ENCODE measurements around the gene CABLES1. TPM values are rescaled to one million over a fixed set of nuclear protein-coding genes. Genes with fewer than 3 reads are reported as not detected.

CABLES1 gene
- total RNA-seq, 1 experiment from 2014 or later = 16.2 TPM

- no peaks in the 10 kb centered on the region for H3K27me3 Mint-ChIP-seq (ENCODE audit: unreplicated experiment)
- peaks cover 18% of the 10 kb centered on the region for H3K4me1 Mint-ChIP-seq (ENCODE audit: low read depth, unreplicated experiment)
- TF ChIP-seq, protein P1, sequence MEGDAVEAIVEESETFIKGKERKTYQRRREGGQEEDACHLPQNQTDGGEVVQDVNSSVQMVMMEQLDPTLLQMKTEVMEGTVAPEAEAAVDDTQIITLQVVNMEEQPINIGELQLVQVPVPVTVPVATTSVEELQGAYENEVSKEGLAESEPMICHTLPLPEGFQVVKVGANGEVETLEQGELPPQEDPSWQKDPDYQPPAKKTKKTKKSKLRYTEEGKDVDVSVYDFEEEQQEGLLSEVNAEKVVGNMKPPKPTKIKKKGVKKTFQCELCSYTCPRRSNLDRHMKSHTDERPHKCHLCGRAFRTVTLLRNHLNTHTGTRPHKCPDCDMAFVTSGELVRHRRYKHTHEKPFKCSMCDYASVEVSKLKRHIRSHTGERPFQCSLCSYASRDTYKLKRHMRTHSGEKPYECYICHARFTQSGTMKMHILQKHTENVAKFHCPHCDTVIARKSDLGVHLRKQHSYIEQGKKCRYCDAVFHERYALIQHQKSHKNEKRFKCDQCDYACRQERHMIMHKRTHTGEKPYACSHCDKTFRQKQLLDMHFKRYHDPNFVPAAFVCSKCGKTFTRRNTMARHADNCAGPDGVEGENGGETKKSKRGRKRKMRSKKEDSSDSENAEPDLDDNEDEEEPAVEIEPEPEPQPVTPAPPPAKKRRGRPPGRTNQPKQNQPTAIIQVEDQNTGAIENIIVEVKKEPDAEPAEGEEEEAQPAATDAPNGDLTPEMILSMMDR (IDR thresholded peaks at IDR 0.05; ENCODE audit: unreplicated experiment) = no peak
- peaks cover 4% of the 10 kb centered on the region for H3K9me3 Mint-ChIP-seq (ENCODE audit: low read depth, unreplicated experiment)
- no peak for DNase-seq
- BruUV-seq (replicated peaks) = no TSS peak
- peaks cover 8% of the 10 kb centered on the region for H3K36me3 Mint-ChIP-seq (ENCODE audit: insufficient read depth, unreplicated experiment)
- intact Hi-C loops (cut with micrococcal nuclease; ENCODE audit: unreplicated experiment) = no loop called here
- no peak overlapping the region for H3K4me3 Mint-ChIP-seq (ENCODE audit: low read depth, unreplicated experiment)
- CTCF ChIA-PET = interaction anchor here (0.6 to 1.2 kb wide), 2 partner anchors 17 to 101 kb away, joined by 3 to 5 read pairs; no protein-coding TSS in a partner anchor
- no peak overlapping the region for H3K27ac Mint-ChIP-seq (ENCODE audit: unreplicated experiment)
Observed at GRCh38 chr18:23208600-23208999, 73.3 kb downstream of the CABLES1 start.

- Mint-ChIP-seq H3K27ac (ENCODE audit: unreplicated experiment) (no peak overlapping the region), H3K9me3 (ENCODE audit: low read depth, unreplicated experiment) (peaks cover 4% of the 10 kb centered on the region), H3K4me1 (ENCODE audit: low read depth, unreplicated experiment) (peaks cover 18% of the 10 kb centered on the region), H3K27me3 (ENCODE audit: unreplicated experiment) (no peaks in the 10 kb centered on the region), H3K4me3 (ENCODE audit: low read depth, unreplicated experiment) (no peak overlapping the region), H3K36me3 (ENCODE audit: insufficient read depth, unreplicated experiment) (peaks cover 8% of the 10 kb centered on the region)
- CTCF ChIA-PET = interaction anchor here (0.6 kb wide), 1 partner anchor 102 kb away, joined by 5 read pairs; no protein-coding TSS in a partner anchor
- intact Hi-C loops (cut with micrococcal nuclease; ENCODE audit: unreplicated experiment) = no loop called here
- BruUV-seq (replicated peaks) = no TSS peak
- no peak for DNase-seq
- TF ChIP-seq, protein P1 (IDR thresholded peaks at IDR 0.05; ENCODE audit: unreplicated experiment) = no peak
Observed at GRCh38 chr18:23209031-23209430, 73.7 kb downstream of the CABLES1 start.

DNA sequence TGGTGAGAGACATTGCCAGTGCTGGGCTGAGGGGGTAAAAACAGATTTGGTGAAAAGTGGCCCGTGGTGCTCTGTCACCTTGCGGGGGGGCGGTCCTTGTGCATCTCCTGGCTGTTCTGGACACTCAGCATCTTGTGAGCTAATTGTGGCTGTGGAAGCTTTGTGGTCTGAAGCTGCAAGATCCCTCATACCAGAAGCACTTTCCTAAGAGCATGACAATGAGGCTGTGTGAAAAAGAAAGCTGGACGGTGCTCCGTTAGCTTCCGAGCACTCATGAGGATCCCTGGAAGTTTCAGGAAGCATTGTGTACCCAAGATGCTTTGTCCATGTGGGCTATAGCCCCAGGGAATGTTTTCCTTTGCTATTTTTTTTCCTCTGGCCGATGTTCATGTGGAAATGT, 74.5 kb downstream of the CABLES1 start:
- Mint-ChIP-seq H3K27me3 (ENCODE audit: unreplicated experiment) (no peaks in the 10 kb centered on the region), H3K36me3 (ENCODE audit: insufficient read depth, unreplicated experiment) (peaks cover 8% of the 10 kb centered on the region), H3K4me3 (ENCODE audit: low read depth, unreplicated experiment) (no peak overlapping the region), H3K9me3 (ENCODE audit: low read depth, unreplicated experiment) (peaks cover 4% of the 10 kb centered on the region), H3K27ac (ENCODE audit: unreplicated experiment) (no peak overlapping the region), H3K4me1 (ENCODE audit: low read depth, unreplicated experiment) (peaks cover 18% of the 10 kb centered on the region)
- TF ChIP-seq, protein P1 (IDR thresholded peaks at IDR 0.05; ENCODE audit: unreplicated experiment) = no peak
- BruUV-seq (replicated peaks) = no TSS peak
- CTCF ChIA-PET = no interaction called here
- intact Hi-C loops (cut with micrococcal nuclease; ENCODE audit: unreplicated experiment) = no loop called here
- DNase-seq = no peak

DNA sequence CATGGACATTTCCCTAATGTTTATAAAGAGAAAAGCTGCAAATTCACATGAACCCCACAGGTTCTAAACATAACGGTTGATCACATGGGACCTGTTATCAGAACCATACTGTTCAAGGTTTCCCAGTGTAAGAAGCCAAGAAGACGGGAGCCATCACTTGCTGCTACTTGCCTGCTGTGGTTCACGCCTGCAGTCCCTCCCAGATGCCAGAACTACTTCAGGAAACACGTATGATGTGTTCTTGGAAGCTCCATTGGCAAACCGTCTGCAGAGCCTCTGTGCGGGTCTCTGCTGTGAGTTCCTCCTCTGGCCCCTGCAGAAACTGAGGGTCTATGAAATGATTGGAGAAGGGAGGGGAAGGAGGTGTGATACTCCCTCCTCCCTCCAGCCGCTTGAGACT, 75.2 kb downstream of the CABLES1 start:
- CTCF ChIA-PET = no interaction called here
- no peak overlapping the region for H3K27ac Mint-ChIP-seq (ENCODE audit: unreplicated experiment)
- H3K36me3 Mint-ChIP-seq (ENCODE audit: insufficient read depth, unreplicated experiment) = peaks cover 8% of the 10 kb centered on the region

More for the DNA sequence above, 75.2 kb downstream of the CABLES1 start:
- BruUV-seq (replicated peaks) = no TSS peak
- intact Hi-C loops (cut with micrococcal nuclease; ENCODE audit: unreplicated experiment) = no loop called here
- TF ChIP-seq, protein P1 (IDR thresholded peaks at IDR 0.05; ENCODE audit: unreplicated experiment) = no peak
- H3K4me1 Mint-ChIP-seq (ENCODE audit: low read depth, unreplicated experiment) = peaks cover 18% of the 10 kb centered on the region
- H3K27me3 Mint-ChIP-seq (ENCODE audit: unreplicated experiment) = no peaks in the 10 kb centered on the region
- no peak for DNase-seq
- peaks cover 4% of the 10 kb centered on the region for H3K9me3 Mint-ChIP-seq (ENCODE audit: low read depth, unreplicated experiment)
- H3K4me3 Mint-ChIP-seq (ENCODE audit: low read depth, unreplicated experiment) = no peak overlapping the region

Data from Calu3 (cell line).